GM21576 (cell line): Measurements from ENCODE around the gene PAPPA.

Experiments used
- ATAC-seq: cut with Tn5 transposase; IDR thresholded peaks from one replicate; pipeline ENCODE4 v1.9.1; 2021; ENCODE audit warnings: mild to moderate bottlenecking, moderate library complexity; ENCODE audit not compliant: unreplicated experiment

PAPPA gene

GRCh38 chr9:116151199-116151598, 2.4 kb upstream of the PAPPA start:
- no peak for ATAC-seq

DNA sequence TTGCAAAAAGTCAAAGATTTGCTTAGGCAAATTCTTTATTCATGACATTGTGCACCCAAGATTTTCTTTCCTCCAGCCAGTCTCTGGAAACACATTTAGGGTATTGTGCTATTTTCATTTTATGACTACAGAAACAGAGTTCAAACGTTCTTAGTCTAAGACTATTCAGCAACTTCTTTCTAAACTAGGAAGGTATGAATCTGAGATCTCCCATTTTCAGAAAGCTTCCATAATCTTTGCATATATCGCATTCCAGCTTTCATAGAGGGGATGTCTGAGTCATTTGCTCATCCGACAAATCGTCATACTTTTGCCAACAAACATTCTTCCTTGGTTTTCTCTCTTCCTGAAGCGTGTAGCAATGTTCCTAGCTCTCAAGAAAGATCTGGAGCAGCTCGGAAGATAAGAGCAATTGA, 1.6 kb upstream of the PAPPA start:
- ATAC-seq, result no peak

GRCh38 chr9:116152390-116152789, 1.2 kb upstream of the PAPPA start:
- ATAC-seq, result no peak

DNA sequence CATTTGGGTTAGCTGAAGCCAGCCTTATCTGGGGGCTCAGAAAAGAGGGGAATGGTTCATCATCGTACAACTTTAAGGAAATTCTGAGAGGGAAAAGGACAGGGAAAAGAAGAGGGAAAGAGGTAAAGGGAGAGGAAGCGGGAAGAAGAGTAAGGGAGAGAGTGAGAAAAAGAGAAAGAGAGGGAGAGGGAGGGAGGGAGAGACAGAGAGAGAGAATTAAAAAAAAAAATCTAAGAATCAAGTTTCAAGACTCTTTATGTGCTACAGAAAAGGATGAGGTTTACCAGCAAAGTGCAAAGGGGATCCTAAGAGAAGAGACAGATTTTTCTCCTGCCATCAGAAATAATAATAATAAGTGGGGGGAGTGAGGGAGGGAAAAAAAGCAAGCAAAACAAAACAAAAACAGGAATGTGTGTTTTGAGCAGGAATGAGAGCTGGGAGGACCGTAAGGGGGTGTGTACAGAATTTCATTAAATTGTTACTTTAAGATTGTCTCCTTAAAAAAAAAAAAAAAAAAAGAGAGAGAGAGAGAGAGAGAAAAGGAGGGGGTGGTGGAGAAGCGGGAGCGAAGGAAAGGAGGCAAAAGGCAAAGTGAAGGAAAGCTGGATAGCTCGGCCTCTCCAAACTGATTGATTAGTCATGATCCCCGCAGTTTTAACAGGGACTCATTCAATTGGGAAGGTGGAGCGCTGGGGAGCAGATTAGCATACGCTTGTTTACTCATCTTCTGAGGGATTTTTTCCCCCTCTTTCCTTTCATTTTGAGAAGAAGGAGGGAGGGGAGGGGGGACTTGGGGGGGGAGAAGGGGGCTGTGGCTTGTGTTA, 438 bp upstream of the PAPPA start:
- ATAC-seq, result no peak

DNA sequence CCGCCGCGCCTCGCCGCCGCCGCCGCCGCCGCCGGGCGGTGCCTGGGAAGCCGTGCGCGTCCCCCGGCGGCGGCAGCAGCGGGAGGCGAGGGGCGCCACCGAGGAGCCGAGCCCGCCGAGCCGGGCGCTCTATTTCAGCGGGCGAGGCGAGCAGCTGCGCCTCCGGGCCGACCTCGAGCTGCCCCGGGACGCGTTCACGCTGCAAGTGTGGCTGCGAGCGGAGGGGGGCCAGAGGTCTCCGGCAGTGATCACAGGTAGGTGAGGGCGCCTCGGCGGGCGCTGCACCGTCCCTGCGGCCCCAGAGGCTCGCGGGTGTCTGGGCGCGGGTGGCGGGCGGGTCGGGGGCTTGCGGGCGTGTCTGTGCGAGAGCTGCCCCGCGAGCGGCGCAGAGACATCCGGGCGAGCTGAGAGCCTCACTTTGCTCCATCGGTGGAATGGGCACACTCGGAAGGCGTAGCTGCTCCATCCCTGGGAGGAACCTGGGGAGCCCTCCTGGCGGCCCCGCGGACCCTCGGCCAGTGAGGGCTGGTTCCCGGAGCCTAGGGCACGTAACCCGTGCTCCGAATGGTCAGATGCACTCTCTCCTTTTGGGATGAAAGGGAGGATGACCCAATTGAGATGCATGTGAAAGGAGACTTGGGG, 864 bp downstream of the PAPPA start:
- no peak for ATAC-seq

GRCh38 chr9:116154976-116155697, 1.5 kb downstream of the PAPPA start:
- no peak for ATAC-seq

DNA sequence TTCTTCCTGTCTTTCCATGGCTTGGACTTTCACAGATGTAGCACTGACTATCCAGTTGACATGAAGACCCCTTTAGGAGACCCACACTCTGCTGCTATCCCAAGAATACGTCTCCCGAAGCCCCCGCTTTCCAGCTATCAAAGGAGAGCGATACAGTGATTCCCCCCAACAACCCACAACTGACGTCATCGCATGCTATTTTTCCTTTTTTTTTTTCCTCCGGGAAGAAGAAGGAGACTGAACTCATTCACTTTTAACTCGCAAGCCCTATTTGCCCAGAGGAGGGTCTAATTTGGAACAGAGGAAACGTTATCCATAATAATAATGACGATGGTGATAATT, 2.1 kb downstream of the PAPPA start:
- ATAC-seq, result no peak

DNA sequence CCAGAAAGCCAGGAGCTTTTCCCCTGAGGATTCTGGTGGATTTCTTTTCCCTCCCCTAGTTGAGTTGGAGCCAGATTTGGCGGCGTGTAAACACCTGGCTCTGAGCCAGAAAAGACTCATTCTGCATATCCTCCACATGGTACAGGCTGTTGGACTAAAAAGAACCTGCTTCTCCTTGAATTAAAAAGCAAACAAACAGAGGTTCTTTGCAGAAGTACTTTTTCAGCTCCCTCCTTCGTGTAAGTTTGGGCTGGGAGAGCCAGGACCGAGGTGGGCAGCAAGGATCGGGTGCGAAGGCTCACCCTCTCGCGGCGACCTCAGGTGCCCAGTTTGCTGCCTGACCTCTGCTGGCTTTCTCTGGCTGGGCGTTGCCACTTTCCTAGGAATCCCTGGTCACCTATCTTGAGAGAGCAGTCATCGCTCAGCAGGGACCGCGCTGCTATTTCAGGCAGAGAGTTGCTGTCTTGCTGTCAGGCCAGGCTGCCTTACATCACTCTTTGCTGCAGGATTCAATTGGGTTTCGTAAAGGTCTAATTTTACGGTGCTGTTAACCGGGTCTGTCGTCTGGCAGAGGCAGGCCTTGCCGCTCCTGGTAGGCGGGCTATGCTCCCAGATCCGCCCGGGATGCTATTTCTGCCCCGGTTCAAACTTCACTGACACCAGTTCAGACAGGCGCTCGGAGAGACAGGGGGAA, 3.2 kb downstream of the PAPPA start:
- ATAC-seq, result no peak

DNA sequence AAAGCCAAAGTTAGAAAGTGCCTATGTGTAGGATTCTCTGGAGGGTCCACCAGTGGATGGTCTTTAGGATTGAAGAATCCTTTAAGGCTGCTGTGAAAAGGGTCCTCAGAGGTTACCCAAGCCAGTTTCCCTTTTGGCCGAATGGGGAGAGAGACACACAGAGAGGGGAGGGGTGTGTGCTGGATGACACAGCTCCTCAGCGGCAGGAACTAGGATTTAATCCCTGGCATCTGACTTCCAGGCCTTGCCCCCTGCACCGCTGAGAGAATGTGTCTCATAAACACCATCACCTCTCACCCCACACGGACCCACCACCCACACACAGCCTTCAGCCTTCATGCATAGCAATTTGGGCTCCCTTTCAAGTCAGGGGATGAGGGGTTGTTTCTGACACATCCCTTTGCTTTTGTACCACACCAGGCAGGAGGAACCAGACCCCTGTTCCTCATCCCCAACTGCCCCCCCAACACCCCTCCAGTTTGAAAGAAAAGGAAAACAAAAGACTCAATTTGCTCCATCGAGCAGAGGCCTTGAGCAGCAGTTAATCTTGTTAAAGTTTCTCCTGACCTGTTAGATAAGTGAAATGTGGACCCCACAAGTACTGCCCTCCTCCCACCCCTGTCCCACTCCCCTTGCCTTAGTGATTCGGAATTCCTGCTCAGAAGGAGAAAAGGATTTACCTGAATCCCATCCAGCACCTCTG, 4.0 kb downstream of the PAPPA start:
- no peak for ATAC-seq

DNA sequence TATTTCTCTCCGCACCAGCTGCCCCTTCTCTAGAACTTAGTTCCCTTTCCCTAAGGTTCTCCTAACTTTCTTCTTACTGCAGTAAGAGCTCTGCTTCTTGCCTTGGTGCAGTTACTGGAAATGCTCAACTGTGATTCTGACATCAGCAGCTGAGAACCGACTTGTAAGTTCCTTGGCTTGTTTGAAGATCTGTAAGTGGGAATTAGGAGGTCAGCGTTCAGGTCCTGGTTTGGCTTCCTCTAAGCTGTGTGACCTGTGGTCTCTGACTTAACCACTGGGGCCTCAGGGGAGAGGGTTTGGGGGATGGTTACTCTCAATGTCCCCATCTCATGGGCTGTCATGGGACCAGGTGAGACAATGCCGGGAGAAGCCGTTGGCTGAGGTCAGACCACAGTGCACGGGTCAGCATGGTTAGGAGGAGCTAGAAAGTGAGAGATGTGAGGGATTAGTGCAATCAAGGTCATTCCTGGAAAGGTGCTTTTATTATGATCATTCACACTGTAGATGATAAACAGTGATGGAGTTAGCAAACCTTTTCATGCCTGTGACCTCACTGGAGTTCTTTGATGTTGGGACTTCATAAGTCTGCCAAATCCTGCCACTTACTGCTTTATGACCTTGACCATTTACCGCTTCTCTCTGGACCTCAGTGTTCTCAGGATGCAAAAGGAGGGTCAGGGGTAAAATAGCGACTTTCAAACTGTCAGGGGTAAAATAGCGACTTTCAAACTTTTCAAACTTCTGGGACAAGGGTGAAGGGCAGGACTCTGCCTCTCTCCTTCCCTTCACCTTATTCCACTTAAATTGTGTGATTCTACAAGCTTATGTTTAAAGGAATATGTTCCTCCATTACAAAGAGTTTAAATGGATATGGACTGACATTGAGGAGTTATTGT, 7.3 kb downstream of the PAPPA start:
- ATAC-seq, result no peak

DNA sequence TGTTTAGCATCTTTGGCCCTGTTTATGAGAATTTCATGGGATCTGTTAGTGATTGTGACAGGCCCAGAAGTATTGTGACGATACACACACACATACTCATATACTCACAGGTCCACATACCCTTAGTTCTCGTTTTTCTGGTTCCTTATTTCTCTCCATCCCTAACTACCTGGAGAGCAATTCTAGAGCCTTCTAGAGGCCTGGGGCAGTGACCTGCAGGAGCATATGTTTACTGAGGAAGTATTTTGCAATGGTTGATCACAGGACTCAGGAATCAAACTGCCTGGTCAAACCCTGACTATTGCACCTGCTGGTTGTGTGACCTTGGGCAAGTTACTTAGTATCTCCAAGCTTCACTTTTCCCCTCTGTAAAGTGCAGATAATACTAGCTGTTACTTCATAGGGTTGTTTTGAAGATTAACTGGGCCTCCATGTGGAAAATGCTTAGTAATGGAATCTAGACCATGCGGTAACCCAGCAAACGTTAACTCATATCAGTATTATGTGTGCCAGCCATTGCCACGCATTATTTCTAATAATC, 8.7 kb downstream of the PAPPA start:
- ATAC-seq, result no peak

GRCh38 chr9:116163293-116164055, 9.9 kb downstream of the PAPPA start:
- ATAC-seq, result no peak

- no peak for ATAC-seq
Observed at GRCh38 chr9:116165912-116166311, 12.3 kb downstream of the PAPPA start.

- no peak for ATAC-seq
Observed at GRCh38 chr9:116166713-116167112, 13.1 kb downstream of the PAPPA start.

- no peak for ATAC-seq
Observed at GRCh38 chr9:116168231-116168630, 14.6 kb downstream of the PAPPA start.

DNA sequence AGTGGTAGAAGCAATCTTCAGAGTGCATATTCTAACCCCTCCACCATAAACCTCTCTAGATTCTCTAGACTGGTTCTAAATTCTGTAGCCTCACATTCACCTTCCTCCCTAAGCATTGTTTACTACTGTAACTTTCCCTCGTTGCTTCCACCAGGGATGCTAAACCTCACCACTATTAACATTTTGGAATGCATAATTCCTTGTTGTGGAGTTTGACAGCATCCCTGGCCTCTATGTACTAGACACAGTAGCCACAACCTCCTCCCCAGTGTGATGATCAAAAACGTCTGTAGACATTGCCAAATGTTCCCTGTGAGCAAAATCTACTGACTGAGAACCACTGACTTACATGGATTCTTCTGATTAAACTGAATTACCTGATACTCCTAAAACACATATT, 18.6 kb downstream of the PAPPA start:
- ATAC-seq, result no peak

- no peak for ATAC-seq
Observed at GRCh38 chr9:116174347-116174746, 20.8 kb downstream of the PAPPA start.

- no peak for ATAC-seq
Observed at GRCh38 chr9:116175614-116176013, 22.0 kb downstream of the PAPPA start.
